ENCODE measurements around the gene FAM78A. TPM values are rescaled to one million over a fixed set of nuclear protein-coding genes. Genes with fewer than 3 reads are reported as not detected.

Gene FAM78A
- total and polyA plus RNA-seq, 2 of the 8 experiments (the other 6 are each of a cell fraction or from before 2014, with no cell fraction given) = 3.1 TPM

- Histone ChIP-seq H3K23me2 (ENCODE audit: low read depth, low read length) (no peaks in the 10 kb centered on the region), H3K23ac (ENCODE audit: insufficient read length) (no peak overlapping the region), H3K56ac (replicated peaks; ENCODE audit: insufficient read length, low read depth, low read length) (no peak overlapping the region), H2BK12ac (ENCODE audit: low read depth, low read length) (no peak overlapping the region), H3K79me1 (ENCODE audit: low read depth, low read length) (no peaks in the 10 kb centered on the region), H4K8ac (ENCODE audit: extremely low read depth, insufficient read depth, low read length) (no peak overlapping the region), H3K4me2 (ENCODE audit: insufficient read depth in 1 of 2, low read depth in 2 of 2, low read length in 2 of 2) (no peak overlapping the region), H3K4me3 (ENCODE audit: extremely low read depth in 1 of 4, insufficient read depth in 2 of 4, low read depth in 3 of 4, low read length in 4 of 4) (no peak overlapping the region), H2BK20ac (ENCODE audit: low read length) (no peak overlapping the region), H3K27ac (ENCODE audit: low read depth, low read length) (no peak overlapping the region), H2AK5ac (ENCODE audit: low read depth, low read length) (no peak overlapping the region), H2BK5ac (ENCODE audit: low read depth, low read length) (no peak overlapping the region), H3K4me1 (replicated peaks in 1 of 4; ENCODE audit: control insufficient read depth in 3 of 4, insufficient read depth in 4 of 4, low read length in 3 of 4) (peaks cover 0 to 5% (median 3%) of the 10 kb centered on the region in 4 experiments; a peak in 2 of 7 replicates), H2BK15ac (ENCODE audit: low read length) (no peak overlapping the region), H2BK120ac (replicated peaks; ENCODE audit: low read depth, low read length) (no peak overlapping the region), H3K18ac (ENCODE audit: extremely low read depth, low read length) (no peak overlapping the region), H3K4ac (replicated peaks; ENCODE audit: insufficient read length, low read depth, low read length) (no peak overlapping the region), H4K20me1 (replicated peaks in 1 of 2; ENCODE audit: control insufficient read depth in 1 of 2, insufficient read depth in 2 of 2, low read length in 2 of 2) (no peaks in the 10 kb centered on the region), H3K27me3 (replicated peaks in 1 of 4; ENCODE audit: control insufficient read depth in 3 of 4, extremely low read depth in 1 of 4, insufficient read depth in 3 of 4, low read length in 3 of 4) (no peaks in the 10 kb centered on the region), H3K9ac (replicated peaks in 1 of 4; ENCODE audit: extremely low read depth in 1 of 4, low read depth in 3 of 4, low read length in 3 of 4) (no peak overlapping the region), H3K14ac (ENCODE audit: insufficient read length) (no peak overlapping the region), H3K36me3 (ENCODE audit: control insufficient read depth in 2 of 4, insufficient read depth in 4 of 4, low read length in 3 of 4) (no peaks in the 10 kb centered on the region), H3K79me2 (ENCODE audit: control insufficient read depth in 1 of 2, insufficient read depth in 2 of 2, low read length in 2 of 2) (no peaks in the 10 kb centered on the region), H4K91ac (replicated peaks; ENCODE audit: insufficient read length, low read length) (no peak overlapping the region), H4K5ac (ENCODE audit: insufficient read length, low read depth, low read length) (no peak overlapping the region), H3K9me3 (ENCODE audit: insufficient read depth in 2 of 2, low read depth in 1 of 2, low read length in 1 of 2) (no peaks in the 10 kb centered on the region), H2AFZ (ENCODE audit: low read length) (no peak overlapping the region)
- FAIRE-seq = no peak
- ChIA-PET POLR2A (ENCODE audit: partially characterized antibody) (interaction anchor here (1.1 kb wide), 1 partner anchor 137 kb away, joined by 5 read pairs; no protein-coding TSS in a partner anchor), CTCF (ENCODE audit: partially characterized antibody) (interaction anchor here (0.8 to 2.4 kb wide), 5 partner anchors 8 to 85 kb away, joined by 3 to 8 read pairs (median 4); partner anchors contain the start of gene PLPP7)
- DNase-seq (ENCODE audit: low read depth in 1 of 2, low spot score in 2 of 2) = no peak
- TF ChIP-seq KDM4A (IDR thresholded peaks at IDR 0.05; ENCODE audit: low read depth, low read length, severe bottlenecking) (no peak), SP2 (IDR thresholded peaks at IDR 0.05; ENCODE audit: low read length) (no peak), EP300 (IDR thresholded peaks at IDR 0.05; ENCODE audit: borderline replicate concordance in 1 of 2, low read depth in 2 of 2, low read length in 2 of 2) (no peak), FOSL1 (IDR thresholded peaks at IDR 0.05; ENCODE audit: insufficient read depth, low read depth, low read length) (no peak)
- TF ChIP-seq, protein P1, sequence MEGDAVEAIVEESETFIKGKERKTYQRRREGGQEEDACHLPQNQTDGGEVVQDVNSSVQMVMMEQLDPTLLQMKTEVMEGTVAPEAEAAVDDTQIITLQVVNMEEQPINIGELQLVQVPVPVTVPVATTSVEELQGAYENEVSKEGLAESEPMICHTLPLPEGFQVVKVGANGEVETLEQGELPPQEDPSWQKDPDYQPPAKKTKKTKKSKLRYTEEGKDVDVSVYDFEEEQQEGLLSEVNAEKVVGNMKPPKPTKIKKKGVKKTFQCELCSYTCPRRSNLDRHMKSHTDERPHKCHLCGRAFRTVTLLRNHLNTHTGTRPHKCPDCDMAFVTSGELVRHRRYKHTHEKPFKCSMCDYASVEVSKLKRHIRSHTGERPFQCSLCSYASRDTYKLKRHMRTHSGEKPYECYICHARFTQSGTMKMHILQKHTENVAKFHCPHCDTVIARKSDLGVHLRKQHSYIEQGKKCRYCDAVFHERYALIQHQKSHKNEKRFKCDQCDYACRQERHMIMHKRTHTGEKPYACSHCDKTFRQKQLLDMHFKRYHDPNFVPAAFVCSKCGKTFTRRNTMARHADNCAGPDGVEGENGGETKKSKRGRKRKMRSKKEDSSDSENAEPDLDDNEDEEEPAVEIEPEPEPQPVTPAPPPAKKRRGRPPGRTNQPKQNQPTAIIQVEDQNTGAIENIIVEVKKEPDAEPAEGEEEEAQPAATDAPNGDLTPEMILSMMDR (IDR thresholded peaks at IDR 0.05; ENCODE audit: control extremely low read depth in 1 of 3, insufficient read depth in 1 of 3, low read depth in 1 of 3, low read length in 3 of 3) = no peak
- 74% methylated on average over 21 of the region's 22 CpGs; no CpG with 5 or more reads in 1 of the 2 experiments for WGBS, 2 experiments (ENCODE audit: extremely low coverage in 1 of 2, insufficient coverage in 1 of 2, insufficient read length in 1 of 2, insufficient replicate concordance in 2 of 2, low coverage in 1 of 2, low lambda C conversion rate in 2 of 2, missing lambda C conversion rate in 1 of 2)
Observed at GRCh38 chr9:131299346-131299960, 23.1 kb upstream of the FAM78A start.

Measured in H1 (cell line).